Amniotic stem cell (primary cell): ENCODE results near the gene ADAM23.

Experiments
- DNase-seq: peaks from one replicate; lab custom pipeline; 2025; lab: John Stamatoyannopoulos, UW

The ADAM23 gene

GRCh38 chr2:206511283-206511682, 68.0 kb downstream of the ADAM23 start:
- no peak for DNase-seq

GRCh38 chr2:206512999-206513398, 69.7 kb downstream of the ADAM23 start:
- DNase-seq, result no peak

DNA sequence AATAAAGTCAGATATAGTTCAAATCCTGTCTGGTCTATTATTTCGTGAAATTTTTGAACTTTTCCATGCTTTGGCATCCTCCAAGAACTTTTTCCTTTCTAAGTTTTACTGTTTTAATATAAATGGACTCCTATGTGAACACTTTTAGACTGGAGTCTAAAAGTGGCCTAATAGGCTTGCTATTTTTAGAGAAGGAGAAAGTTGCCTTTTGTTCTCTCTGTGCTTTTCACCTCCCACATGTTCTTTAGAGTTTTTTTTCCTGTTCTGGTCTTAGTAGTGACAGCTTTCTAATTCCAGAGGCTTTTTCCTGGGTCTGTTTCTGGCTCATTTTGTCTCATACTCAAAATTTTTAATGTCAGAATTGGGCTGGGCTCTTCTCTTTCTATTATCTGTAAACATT, 72.2 kb downstream of the ADAM23 start:
- no peak for DNase-seq

- DNase-seq, result no peak
Measured at GRCh38 chr2:206518997-206519396, 75.7 kb downstream of the ADAM23 start.

DNA sequence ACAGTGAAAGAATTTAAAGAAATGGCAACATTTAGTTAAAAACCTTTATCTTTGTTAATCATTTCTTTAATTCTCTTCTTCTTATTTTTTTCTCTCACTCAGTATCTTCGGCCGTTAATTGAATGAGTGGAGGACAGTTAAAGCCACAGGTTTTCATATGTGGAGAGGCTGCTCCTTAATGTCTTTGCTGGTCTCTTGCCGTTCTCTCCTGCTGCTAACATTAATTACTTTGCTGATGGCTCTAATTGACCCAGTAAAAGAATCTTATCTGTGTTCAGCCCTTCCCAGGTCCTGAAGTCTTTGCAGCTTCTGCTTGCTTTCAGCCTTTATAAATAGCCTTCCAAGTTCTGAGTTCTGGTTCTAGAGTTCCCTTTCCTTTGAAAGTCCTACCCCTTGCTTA, 77.1 kb downstream of the ADAM23 start:
- no peak for DNase-seq

DNA sequence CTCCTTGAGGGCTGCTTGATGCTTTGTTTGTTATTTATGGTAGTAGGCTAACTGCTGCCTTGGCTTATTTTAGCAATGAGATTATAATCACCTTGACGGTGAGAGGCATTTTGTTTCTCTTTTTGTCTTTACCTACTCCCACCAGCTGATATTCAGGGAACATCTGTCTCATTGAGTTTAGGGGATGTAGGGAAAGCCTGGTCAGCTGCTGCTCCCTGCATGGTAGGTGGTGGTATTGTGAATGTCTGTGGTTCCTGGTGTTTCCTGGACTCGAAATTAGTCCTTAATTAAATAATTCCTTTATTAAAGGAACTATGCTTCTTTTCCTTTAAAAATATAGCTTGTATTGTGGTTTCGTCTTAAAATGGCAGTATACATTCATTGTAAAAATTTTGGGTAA, 77.8 kb downstream of the ADAM23 start:
- DNase-seq, result no peak

- DNase-seq, result no peak
Measured at GRCh38 chr2:206521612-206522011, 78.3 kb downstream of the ADAM23 start.

- DNase-seq, result no peak
Measured at GRCh38 chr2:206526416-206526815, 83.1 kb downstream of the ADAM23 start.

- no peak for DNase-seq
Measured at GRCh38 chr2:206527153-206527552, 83.8 kb downstream of the ADAM23 start.

DNA sequence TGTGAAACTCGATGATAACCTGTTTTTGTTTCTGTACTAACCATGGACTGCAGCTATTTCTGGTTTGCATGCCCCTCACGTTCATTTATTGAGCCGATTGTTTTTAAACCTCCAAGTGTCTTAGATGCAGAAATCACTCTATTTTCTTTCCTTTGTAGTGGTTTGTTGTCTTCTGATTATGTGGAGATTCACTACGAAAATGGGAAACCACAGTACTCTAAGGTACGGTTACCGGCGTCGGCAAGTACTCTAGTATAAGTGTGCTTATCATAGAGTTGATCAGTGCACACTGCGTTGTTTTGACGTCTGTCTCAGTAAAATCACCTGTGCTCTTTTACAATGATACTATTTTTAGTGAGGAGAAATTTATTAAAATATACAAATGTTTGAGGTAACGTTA, 87.4 kb downstream of the ADAM23 start:
- no peak for DNase-seq

DNA sequence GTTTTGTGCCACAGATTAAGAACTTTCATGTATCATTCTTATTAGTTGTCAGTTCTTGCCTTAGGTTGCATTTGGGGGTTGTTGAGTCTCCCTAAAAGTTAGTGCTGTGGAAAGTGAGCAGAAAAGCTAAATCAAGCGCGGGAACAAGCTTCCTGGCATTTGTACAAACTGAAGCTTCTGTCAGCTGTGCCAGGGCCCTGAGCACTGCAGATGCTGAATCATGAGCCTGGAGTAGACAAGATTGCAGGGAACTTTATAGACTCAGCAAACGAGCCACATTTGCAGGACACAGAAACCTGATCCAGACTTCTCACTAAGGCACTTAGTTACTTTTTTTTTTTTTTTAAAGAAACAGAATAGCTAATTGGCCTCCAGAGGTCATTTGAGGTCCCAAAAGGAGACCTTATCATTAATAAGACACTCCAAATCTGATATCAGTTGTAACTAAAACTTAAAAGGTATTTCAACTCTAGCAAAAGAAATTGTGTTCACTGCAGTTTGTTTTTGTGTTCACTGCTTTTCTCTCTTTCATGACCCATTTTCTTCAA, 88.7 kb downstream of the ADAM23 start:
- DNase-seq, result no peak

DNA sequence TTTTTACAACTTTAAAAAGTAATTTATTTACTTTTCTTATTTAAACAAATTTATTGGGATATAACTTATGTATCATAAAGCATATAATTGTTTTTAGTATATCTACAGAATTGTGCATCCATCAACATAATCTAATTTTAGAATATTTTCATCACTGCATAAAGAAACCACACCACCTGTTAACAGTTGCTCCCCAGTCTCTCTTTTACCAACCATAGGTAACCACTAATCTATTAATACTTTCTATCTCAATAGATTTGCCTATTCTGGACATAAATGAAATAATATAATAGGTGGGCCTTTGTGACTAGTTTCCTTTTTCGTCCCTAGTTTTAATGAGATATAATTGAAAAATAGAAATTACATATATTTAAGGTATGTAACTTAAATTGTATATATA, 90.6 kb downstream of the ADAM23 start:
- DNase-seq, result no peak

- DNase-seq, result no peak
Measured at GRCh38 chr2:206535260-206535986, 92.1 kb downstream of the ADAM23 start.

GRCh38 chr2:206540757-206541156, 97.4 kb downstream of the ADAM23 start:
- no peak for DNase-seq

- DNase-seq, result no peak
Measured at GRCh38 chr2:206543073-206543472, 99.7 kb downstream of the ADAM23 start.

DNA sequence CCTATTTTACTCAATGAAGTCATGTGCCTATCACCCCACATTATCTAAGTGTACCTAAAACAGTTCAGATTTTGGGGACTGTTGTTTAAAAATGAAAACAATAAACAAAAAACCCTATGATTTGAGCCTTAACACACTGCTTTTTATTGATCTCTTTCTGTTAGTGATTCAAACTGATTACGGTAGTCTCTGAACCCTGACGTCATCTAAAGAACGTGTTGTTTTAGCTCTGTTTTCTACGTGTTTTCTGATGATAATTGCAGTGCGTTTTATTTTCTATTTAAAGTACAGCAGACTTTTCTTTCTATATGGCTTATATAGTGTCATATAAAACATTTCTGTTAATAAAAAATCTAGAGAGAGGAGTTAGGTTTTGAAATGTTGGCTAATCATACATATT, 105.1 kb downstream of the ADAM23 start:
- DNase-seq, result no peak

GRCh38 chr2:206555721-206556120, 112.4 kb downstream of the ADAM23 start:
- no peak for DNase-seq

- DNase-seq, result no peak
Measured at GRCh38 chr2:206556357-206556949, 113.1 kb downstream of the ADAM23 start.

- no peak for DNase-seq
Measured at GRCh38 chr2:206557321-206557720, 114.0 kb downstream of the ADAM23 start.

DNA sequence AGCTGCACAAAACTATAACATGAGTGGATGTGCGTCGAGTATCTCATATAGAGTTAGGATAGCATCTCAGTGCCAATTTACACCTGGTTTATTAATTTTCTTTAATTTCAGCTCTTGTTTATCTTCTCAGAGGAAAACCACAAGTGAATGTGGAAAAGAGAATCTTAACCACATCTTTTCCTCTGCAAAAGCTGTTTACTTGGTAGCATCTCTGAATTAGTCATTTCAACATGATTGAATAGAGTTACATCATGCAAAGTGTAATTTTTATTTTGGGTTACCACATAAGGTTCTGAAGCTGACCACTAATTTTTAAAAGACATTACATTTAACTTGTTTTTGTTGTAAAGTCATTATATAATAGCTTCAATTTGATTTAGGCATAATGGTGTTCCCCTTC, 115.2 kb downstream of the ADAM23 start:
- DNase-seq, result no peak

DNA sequence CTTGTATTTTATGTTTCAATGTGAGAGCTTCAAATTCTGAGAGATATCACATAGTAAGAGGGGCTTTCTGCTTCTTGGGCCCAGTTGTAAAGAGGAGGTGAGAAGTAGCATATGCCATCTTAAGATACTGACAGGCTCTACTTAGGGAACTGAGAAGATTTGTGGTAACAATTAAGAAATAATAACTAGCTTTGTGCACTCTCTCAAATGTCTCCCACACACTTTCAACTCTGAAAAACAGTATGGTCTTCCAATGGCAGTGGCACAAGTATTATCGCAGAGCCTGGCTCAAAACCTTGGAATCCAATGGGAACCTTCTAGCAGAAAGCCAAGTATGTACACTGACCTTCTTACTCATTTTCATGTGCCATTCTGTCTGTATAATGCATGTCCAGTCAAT, 118.6 kb downstream of the ADAM23 start:
- no peak for DNase-seq

- DNase-seq, result no peak
Measured at GRCh38 chr2:206562375-206562774, 119.0 kb downstream of the ADAM23 start.

GRCh38 chr2:206563374-206563773, 120.0 kb downstream of the ADAM23 start:
- no peak for DNase-seq

DNA sequence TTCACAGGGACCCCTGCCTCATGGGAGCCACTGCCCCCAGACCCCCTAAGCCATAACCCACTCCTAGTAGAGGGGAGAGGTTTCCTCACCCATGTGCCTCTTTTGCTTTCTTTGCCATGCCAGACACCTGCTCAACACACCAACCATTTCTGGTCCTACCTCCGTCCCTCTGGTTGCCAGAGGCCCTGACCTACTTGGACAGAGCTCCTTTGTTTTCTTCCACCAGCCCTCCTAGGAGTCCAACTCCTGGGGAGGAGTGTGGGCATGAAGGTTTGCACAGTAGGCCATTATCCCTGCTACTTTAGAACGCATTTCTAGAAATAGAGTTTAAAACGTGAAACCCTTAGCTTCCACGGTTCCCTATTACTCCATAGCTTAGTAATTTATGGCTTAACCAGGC, 122.3 kb downstream of the ADAM23 start:
- no peak for DNase-seq
